A549 (cell line): ENCODE results near the gene MARCHF10. TPM values are rescaled to one million over a fixed set of nuclear protein-coding genes. Genes with fewer than 3 reads are reported as not detected.

ENCODE experiments used
- ATAC-seq, 2 experiments: fragments of 200-7000 bp in 1 of 2; fragments of >200 bp in 1 of 2; cut with Nextera tagmentation in 1 of 2; cut with Tn5 transposase in 1 of 2; 3 replicates each; pipeline versions ENCODE4 v1.8.0 to v1.9.1; 2018 to 2020; ENCODE audit warnings: mild to moderate bottlenecking in 1 of 2, moderate library complexity in 1 of 2
- CTCF ChIA-PET: fragments of 300-600 bp; sonication (Branson Sonifier 250); formaldehyde crosslinking; extraction: SDS; loops from one replicate; lab custom pipeline; 2021; ENCODE audit warnings: antibody characterized with exemption, inconsistent platforms; lab: Yijun Ruan, JAX
- POLR2A ChIA-PET: fragments of 350-600 bp; formaldehyde crosslinking; extraction: SDS; loops from one replicate; lab custom pipeline; 2021; ENCODE audit warnings: antibody characterized with exemption, inconsistent platforms; lab: Yijun Ruan, JAX
- DNase-seq, 2 experiments: peaks; one replicate each; pipeline versions ENCODE4 v3.0.0 to v3.0.0-alpha.2; 2011 to 2016; ENCODE audit warnings: low read depth in 1 of 2, low spot score in 1 of 2
- FAIRE-seq: peaks from 2 replicates; lab custom pipeline; 2011; peaks lifted over from hg19 to GRCh38; lab: Jason Lieb, UNC
- H3K27ac ChIP-seq, 2 experiments: fragments of >200 bp; sonication (Bioruptor Twin); formaldehyde crosslinking; 3 replicates each; pipeline ENCODE4 v1.5.1; 2016 to 2017
- H3K4me1 ChIP-seq: fragments of >200 bp; sonication (Bioruptor Twin); formaldehyde crosslinking; 3 replicates; pipeline ENCODE4 v1.6.1; 2016
- H3K4me2 ChIP-seq: fragments of >200 bp; sonication (Bioruptor Twin); formaldehyde crosslinking; 3 replicates; pipeline ENCODE4 v1.6.1; 2016
- H3K4me3 ChIP-seq: fragments of >200 bp; sonication (Bioruptor Twin); formaldehyde crosslinking; 3 replicates; pipeline ENCODE4 v1.5.1; 2016
- H3K9me3 ChIP-seq: fragments of >200 bp; sonication (Bioruptor Twin); formaldehyde crosslinking; 3 replicates; pipeline ENCODE4 v1.6.1; 2016
- BHLHE40 ChIP-seq: IDR thresholded peaks from 2 replicates; pipeline ENCODE4 v1.6.1; 2012; ENCODE audit warnings: low read depth, low read length, inconsistent platforms
- CBX2 ChIP-seq: fragments of 200-600 bp; sonication (generic); IDR thresholded peaks from 2 replicates; pipeline ENCODE4 v1.6.1; 2016; ENCODE audit warnings: low read depth, mild to moderate bottlenecking, borderline replicate concordance
- CBX8 ChIP-seq: fragments of 200-600 bp; sonication (generic); IDR thresholded peaks from 2 replicates; pipeline ENCODE4 v1.6.1; 2016
- CEBPB ChIP-seq, 2 experiments: fragments of >200 bp in 1 of 2; sonication (Bioruptor Twin) in 1 of 2; formaldehyde crosslinking in 1 of 2; IDR thresholded peaks; 2 replicates each; pipeline ENCODE4 v1.6.1; 2012 to 2016
- CHD4 ChIP-seq: fragments of 200-600 bp; sonication (generic); IDR thresholded peaks from 2 replicates; pipeline ENCODE4 v1.6.1; 2016; ENCODE audit warnings: antibody characterized with exemption, mild to moderate bottlenecking, borderline replicate concordance
- EHF ChIP-seq: fragments of 250-450 bp; sonication (Bioruptor Pico); IDR thresholded peaks from 2 replicates; pipeline ENCODE4 v1.5.0; 2020; ENCODE audit warnings: mild to moderate bottlenecking
- FOSB ChIP-seq: fragments of 250-450 bp; sonication (Bioruptor Pico); IDR thresholded peaks from 2 replicates; pipeline ENCODE4 v1.5.0; 2020; ENCODE audit warnings: mild to moderate bottlenecking, moderate library complexity
- FOXS1 ChIP-seq: fragments of 250-450 bp; sonication (Bioruptor Pico); IDR thresholded peaks from 2 replicates; pipeline ENCODE4 v1.5.0; 2020; ENCODE audit warnings: mild to moderate bottlenecking, moderate library complexity
- HEYL ChIP-seq: fragments of 250-450 bp; sonication (Bioruptor Pico); IDR thresholded peaks from 2 replicates; pipeline ENCODE4 v1.8.0; 2021; ENCODE audit warnings: mild to moderate bottlenecking, moderate library complexity
- HOXA7 ChIP-seq: fragments of 250-450 bp; sonication (Bioruptor Pico); IDR thresholded peaks from 2 replicates; pipeline ENCODE4 v1.5.0; 2020; ENCODE audit warnings: mild to moderate bottlenecking, moderate library complexity
- HOXB13 ChIP-seq: fragments of 250-450 bp; sonication (Bioruptor Pico); IDR thresholded peaks from 2 replicates; pipeline ENCODE4 v1.5.0; 2020; ENCODE audit warnings: low read depth, mild to moderate bottlenecking, moderate library complexity
- KDM1A ChIP-seq: fragments of 200-600 bp; sonication (generic); IDR thresholded peaks from 2 replicates; pipeline ENCODE4 v1.6.1; 2016; ENCODE audit warnings: low read depth, mild to moderate bottlenecking
- MAFK ChIP-seq: fragments of 450-650 bp; IDR thresholded peaks from 2 replicates; pipeline ENCODE4 v1.6.1; 2014; ENCODE audit not compliant: partially characterized antibody
- NFE2L2 ChIP-seq: fragments of 150-350 bp; conservative IDR thresholded peaks from 2 replicates; pipeline ENCODE4 v1.6.1; 2014; ENCODE audit warnings: low read length
- PHF8 ChIP-seq: fragments of 200-600 bp; sonication (generic); IDR thresholded peaks from 2 replicates; pipeline ENCODE4 v1.6.1; 2016; ENCODE audit warnings: low read depth, mild to moderate bottlenecking, antibody characterized with exemption, moderate library complexity, borderline replicate concordance
- POLR2AphosphoS2 ChIP-seq: conservative IDR thresholded peaks from 2 replicates; pipeline ENCODE4 v1.6.1; 2012; ENCODE audit warnings: low read length, improper control_type of control experiment, inconsistent platforms
- RAD21 ChIP-seq, 2 experiments: fragments of >200 bp in 1 of 2; sonication (Bioruptor Twin) in 1 of 2; formaldehyde crosslinking in 1 of 2; IDR thresholded peaks in 1 of 2; conservative IDR thresholded peaks in 1 of 2; 2 replicates in 1 of 2; 3 replicates in 1 of 2; pipeline ENCODE4 v1.6.1; 2012 to 2018; ENCODE audit warnings: inconsistent platforms in 1 of 2
- RARB ChIP-seq: fragments of 250-450 bp; sonication (Bioruptor Pico); IDR thresholded peaks from 2 replicates; pipeline ENCODE4 v1.8.0; 2021; ENCODE audit warnings: mild to moderate bottlenecking, moderate library complexity
- SMC3 ChIP-seq: fragments of >200 bp; sonication (Bioruptor Twin); formaldehyde crosslinking; IDR thresholded peaks from 3 replicates; pipeline ENCODE4 v1.6.1; 2018; ENCODE audit warnings: inconsistent platforms
- SREBF2 ChIP-seq: fragments of 450-650 bp; IDR thresholded peaks from 2 replicates; pipeline ENCODE4 v1.6.1; 2014; ENCODE audit warnings: mild to moderate bottlenecking, moderate library complexity
- TFCP2L1 ChIP-seq: fragments of 250-450 bp; sonication (Bioruptor Pico); IDR thresholded peaks from 2 replicates; pipeline ENCODE4 v1.5.0; 2021; ENCODE audit warnings: mild to moderate bottlenecking
- ZNF302 ChIP-seq: fragments of 250-450 bp; sonication (Bioruptor Pico); IDR thresholded peaks from 2 replicates; pipeline ENCODE4 v1.9.0; 2021; ENCODE audit warnings: inconsistent platforms, mild to moderate bottlenecking, moderate library complexity
- WGBS: methylation state at CpG from one replicate; pipeline ENCODE4 v1.1.6; 2017; ENCODE audit errors: missing lambda C conversion rate; 5-methylcytosine and 5-hydroxymethylcytosine counted together
- polyA plus RNA-seq, 4 experiments: library from polyadenylated mRNA; depleted of rRNA in 3 of 4; stranded (reverse); fragments of >200 nt; fragmentation: RNase III in 1 of 4; extraction: RNeasy Plus Mini Kit Qiagen cat#74134 plus additional on column Dnase treatment in 1 of 4; gene quantifications; 2 replicates in 3 of 4; 3 replicates in 1 of 4; pipeline ENCODE4 v1.2.3, GENCODE V29; 2011 to 2017
- TF ChIP-seq, protein P1 (sequence below): fragments of 450-650 bp; IDR thresholded peaks from 2 replicates; pipeline ENCODE4 v1.6.1; 2014; ENCODE audit warnings: antibody characterized with exemption
- TF ChIP-seq, protein P2 (sequence below): fragments of 250-450 bp; sonication (Bioruptor Pico); IDR thresholded peaks from 2 replicates; pipeline ENCODE4 v1.5.0; 2020; ENCODE audit warnings: low read depth, mild to moderate bottlenecking, moderate library complexity
- TF ChIP-seq, protein P3 (sequence below): fragments of >200 bp; sonication (Bioruptor Twin); formaldehyde crosslinking; IDR thresholded peaks from 3 replicates; pipeline ENCODE4 v1.5.1; 2016

Gene MARCHF10
- polyA plus RNA-seq, 2 of the 4 experiments (the other 2 are of a cell fraction), result 0.43 to 0.57 TPM

DNA sequence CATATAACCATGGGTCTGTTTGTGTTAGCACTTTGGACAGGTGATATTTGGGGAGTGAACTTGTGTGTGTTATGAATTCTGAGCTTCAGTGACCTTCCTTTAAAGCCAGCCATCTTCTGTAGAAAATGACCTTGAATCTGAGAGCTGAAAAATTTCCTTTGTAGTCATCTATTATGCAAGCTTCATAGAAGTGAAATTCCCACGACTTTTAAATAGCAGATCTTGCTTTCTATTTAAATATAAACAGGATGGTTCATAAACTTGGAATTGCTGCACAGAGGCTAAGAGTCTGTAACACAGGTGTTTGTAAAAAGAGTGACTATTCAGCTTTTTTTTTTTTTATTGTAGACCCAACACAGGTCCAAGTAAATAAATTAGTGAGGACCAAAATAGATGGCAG, 85.5 kb downstream of the MARCHF10 start:
- H3K27ac ChIP-seq, result no peak overlapping the region
- no peaks in the 10 kb centered on the region for H3K9me3 ChIP-seq
- 0% methylated on average over 1 of the region's 1 CpG for WGBS
- H3K4me1 ChIP-seq, result peaks cover 13% of the 10 kb centered on the region; the same call in 1 of the 3 replicates
- no peak for DNase-seq
- TF ChIP-seq HEYL (no peak), MAFK (no peak), SREBF2 (no peak), RAD21 (conservative IDR thresholded peaks at IDR 0.05 in 1 of 2, IDR thresholded peaks at IDR 0.05 in 1 of 2) (no peak), RARB (CRISPR knock-in tag) (no peak), ZNF302 (CRISPR knock-in tag) (no peak), PHF8 (no peak), FOSB (CRISPR knock-in tag) (no peak), CHD4 (no peak), CEBPB (IDR thresholded peaks at IDR 0.05) (no peak), BHLHE40 (no peak), NFE2L2 (no peak), CBX2 (no peak), EHF (CRISPR knock-in tag) (no peak)
- TF ChIP-seq, protein P1, sequence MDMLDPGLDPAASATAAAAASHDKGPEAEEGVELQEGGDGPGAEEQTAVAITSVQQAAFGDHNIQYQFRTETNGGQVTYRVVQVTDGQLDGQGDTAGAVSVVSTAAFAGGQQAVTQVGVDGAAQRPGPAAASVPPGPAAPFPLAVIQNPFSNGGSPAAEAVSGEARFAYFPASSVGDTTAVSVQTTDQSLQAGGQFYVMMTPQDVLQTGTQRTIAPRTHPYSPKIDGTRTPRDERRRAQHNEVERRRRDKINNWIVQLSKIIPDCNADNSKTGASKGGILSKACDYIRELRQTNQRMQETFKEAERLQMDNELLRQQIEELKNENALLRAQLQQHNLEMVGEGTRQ, result no peak
- TF ChIP-seq, protein P2, sequence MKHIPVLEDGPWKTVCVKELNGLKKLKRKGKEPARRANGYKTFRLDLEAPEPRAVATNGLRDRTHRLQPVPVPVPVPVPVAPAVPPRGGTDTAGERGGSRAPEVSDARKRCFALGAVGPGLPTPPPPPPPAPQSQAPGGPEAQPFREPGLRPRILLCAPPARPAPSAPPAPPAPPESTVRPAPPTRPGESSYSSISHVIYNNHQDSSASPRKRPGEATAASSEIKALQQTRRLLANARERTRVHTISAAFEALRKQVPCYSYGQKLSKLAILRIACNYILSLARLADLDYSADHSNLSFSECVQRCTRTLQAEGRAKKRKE, result no peak
- H3K4me2 ChIP-seq, result no peak overlapping the region
- FAIRE-seq, result no peak
- ChIA-PET POLR2A (interaction anchor here (1.2 to 2.0 kb wide), 2 partner anchors 18 to 243 kb away, joined by 3 to 5 read pairs; partner anchors contain the start of gene TANC2), CTCF (interaction anchor here (0.6 to 3.5 kb wide), 10 partner anchors 10 to 474 kb away, joined by 3 to 23 read pairs (median 4); no protein-coding TSS in a partner anchor)
- no peak for ATAC-seq
- H3K4me3 ChIP-seq, result no peak overlapping the region

DNA sequence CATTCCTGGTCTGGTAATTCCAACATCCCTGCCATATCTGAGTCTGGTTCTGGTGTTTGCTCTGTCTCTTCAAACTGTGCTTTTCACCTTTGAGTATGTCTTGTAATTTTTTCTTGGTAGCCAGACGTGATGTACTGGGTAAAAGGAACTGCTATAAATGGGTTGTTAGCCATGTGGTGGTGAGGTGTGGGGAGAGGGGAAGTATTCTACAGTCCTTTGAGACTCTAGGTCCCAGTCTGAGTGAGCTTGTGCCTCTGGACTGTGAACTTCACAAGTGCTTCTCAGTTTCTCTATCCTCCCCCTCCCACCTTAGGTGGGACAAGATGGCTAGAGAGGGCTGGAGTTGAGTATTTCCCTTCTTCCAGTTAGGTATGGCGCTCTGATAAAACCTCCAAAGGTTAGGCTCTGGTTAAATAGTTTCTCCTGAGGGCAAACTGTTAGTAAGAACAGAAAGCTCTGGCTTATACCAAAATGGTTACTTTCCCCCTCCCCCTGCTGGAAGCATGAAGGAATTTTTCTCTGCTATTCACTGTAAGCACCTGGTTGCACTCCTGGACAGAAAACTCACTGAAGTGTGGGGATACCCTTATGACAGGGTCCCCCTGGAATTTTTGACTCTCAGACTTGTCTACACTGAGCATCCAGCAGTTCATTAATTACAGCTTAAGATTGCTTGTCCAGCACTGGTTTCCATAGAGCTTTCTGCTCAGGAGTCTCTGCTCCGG, 87.8 kb downstream of the MARCHF10 start:
- H3K9me3 ChIP-seq, result no peaks in the 10 kb centered on the region
- no peak overlapping the region for H3K4me2 ChIP-seq
- peak; percentile 55 to 63 for DNase-seq
- no peak overlapping the region for H3K4me3 ChIP-seq
- TF ChIP-seq CBX8, result no peak
- TF ChIP-seq, protein P3, sequence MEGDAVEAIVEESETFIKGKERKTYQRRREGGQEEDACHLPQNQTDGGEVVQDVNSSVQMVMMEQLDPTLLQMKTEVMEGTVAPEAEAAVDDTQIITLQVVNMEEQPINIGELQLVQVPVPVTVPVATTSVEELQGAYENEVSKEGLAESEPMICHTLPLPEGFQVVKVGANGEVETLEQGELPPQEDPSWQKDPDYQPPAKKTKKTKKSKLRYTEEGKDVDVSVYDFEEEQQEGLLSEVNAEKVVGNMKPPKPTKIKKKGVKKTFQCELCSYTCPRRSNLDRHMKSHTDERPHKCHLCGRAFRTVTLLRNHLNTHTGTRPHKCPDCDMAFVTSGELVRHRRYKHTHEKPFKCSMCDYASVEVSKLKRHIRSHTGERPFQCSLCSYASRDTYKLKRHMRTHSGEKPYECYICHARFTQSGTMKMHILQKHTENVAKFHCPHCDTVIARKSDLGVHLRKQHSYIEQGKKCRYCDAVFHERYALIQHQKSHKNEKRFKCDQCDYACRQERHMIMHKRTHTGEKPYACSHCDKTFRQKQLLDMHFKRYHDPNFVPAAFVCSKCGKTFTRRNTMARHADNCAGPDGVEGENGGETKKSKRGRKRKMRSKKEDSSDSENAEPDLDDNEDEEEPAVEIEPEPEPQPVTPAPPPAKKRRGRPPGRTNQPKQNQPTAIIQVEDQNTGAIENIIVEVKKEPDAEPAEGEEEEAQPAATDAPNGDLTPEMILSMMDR, result peak; percentile 43
- peak in 1 of 2 experiments; percentile 33; a peak in 2 of 5 replicates for TF ChIP-seq RAD21 (conservative IDR thresholded peaks at IDR 0.05 in 1 of 2, IDR thresholded peaks at IDR 0.05 in 1 of 2)
- TF ChIP-seq, all 56 proteins: peak for 2
- ATAC-seq (peak; percentile 82 to 85), FAIRE-seq (peak; percentile 23)
- Histone ChIP-seq H3K27ac (peak overlapping the region; percentile 19 to 24; a peak in 3 of 6 replicates), H3K4me1 (peaks cover 9% of the 10 kb centered on the region; the same call in 1 of the 3 replicates)
- POLR2A ChIA-PET, result interaction anchor here (2.0 kb wide), 1 partner anchor 245 kb away, joined by 5 read pairs; the partner anchor contains the start of gene TANC2
- CTCF ChIA-PET, result interaction anchor here (0.6 to 2.2 kb wide), 21 partner anchors 9 to 686 kb away, joined by 3 to 10 read pairs (median 4); no protein-coding TSS in a partner anchor
- 75% methylated on average over 3 of the region's 3 CpGs for WGBS

DNA sequence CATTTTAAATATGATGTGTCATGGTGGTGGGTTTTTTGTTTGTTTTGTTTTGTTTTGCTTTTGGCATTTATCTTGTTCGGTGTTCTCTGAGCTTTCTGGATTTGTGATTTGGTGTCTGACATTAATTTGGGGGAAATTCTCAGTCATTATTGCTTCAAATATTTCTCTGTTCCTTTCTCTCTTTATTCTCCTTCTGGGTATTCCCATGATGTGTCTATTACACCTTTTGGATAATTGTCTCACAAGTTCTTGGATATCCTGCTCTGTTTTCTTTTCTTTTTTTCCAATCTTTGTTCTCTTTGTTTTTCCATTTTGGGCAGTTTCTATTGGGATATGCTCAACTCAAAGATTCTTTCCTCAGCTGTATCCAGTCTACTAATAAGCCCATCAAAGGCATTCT, 88.5 kb downstream of the MARCHF10 start:
- FAIRE-seq, result no peak
- no peak overlapping the region for H3K27ac ChIP-seq

More for the DNA sequence above, 88.5 kb downstream of the MARCHF10 start:
- POLR2A ChIA-PET, result no interaction called here
- Histone ChIP-seq H3K4me3 (no peak overlapping the region), H3K4me1 (peaks cover 13% of the 10 kb centered on the region; the same call in 1 of the 3 replicates)
- WGBS, result 95% methylated on average over 1 of the region's 1 CpG
- TF ChIP-seq SREBF2, result no peak
- TF ChIP-seq TFCP2L1 (CRISPR knock-in tag), result no peak
- no peak for TF ChIP-seq KDM1A
- no peak for TF ChIP-seq RARB (CRISPR knock-in tag)
- no peak for TF ChIP-seq HOXB13 (CRISPR knock-in tag)
- no peak for TF ChIP-seq FOXS1 (CRISPR knock-in tag)
- TF ChIP-seq NFE2L2, result no peak
- TF ChIP-seq, protein P2, result no peak
- no peak for TF ChIP-seq POLR2AphosphoS2
- TF ChIP-seq HOXA7 (CRISPR knock-in tag), result no peak
- no peak for TF ChIP-seq SMC3
- no peak for TF ChIP-seq CEBPB (IDR thresholded peaks at IDR 0.05)
- TF ChIP-seq, all 56 proteins: peak for 0
- no peak overlapping the region for H3K4me2 ChIP-seq
- H3K9me3 ChIP-seq, result no peaks in the 10 kb centered on the region
- CTCF ChIA-PET, result interaction anchor here (0.6 to 2.2 kb wide), 10 partner anchors 9 to 248 kb away, joined by 3 to 10 read pairs (median 4); no protein-coding TSS in a partner anchor
- ATAC-seq (no peak), DNase-seq (no peak)
